ENCODE results near the gene ZBTB43. TPM values are rescaled to one million over a fixed set of nuclear protein-coding genes. Genes with fewer than 3 reads are reported as not detected.

The ZBTB43 gene
- total and polyA plus RNA-seq, 10 donors, result 1.4 to 19.2 (median 14.1) TPM

DNA sequence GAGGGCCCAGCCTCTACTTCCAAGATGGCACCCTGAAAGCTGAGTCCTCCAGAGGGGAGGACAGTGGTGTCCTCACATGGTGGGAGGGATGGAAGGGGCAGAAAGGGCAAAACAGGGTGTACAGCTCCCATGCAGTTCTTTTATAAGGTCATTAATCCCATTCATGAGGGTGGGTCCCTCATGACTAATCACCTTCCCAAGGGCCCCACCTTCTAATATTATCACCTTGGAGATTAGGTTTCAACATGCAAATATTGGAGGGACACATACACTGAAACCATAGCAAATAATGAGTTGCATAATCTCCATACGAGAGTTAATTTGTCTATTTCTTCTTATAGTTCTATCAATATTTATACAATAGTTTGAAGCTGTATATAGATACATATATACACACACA is 5.8 kb upstream of the ZBTB43 start:
- H3K36me3 ChIP-seq, result no peaks in the 10 kb centered on the region
- DNase-seq, result no peak
- no peak overlapping the region for H3K27ac ChIP-seq
- peaks cover 0 to 18% (median 9%) of the 10 kb centered on the region in 8 donors for H3K9me3 ChIP-seq
- TF ChIP-seq CTCF (IDR thresholded peaks at IDR 0.05 in 8 of 11, conservative IDR thresholded peaks at IDR 0.05 in 3 of 11), result no peak
- TF ChIP-seq POLR2A (IDR thresholded peaks at IDR 0.05), result no peak
- TF ChIP-seq POLR2AphosphoS5 (IDR thresholded peaks at IDR 0.05), result no peak
- no peaks in the 10 kb centered on the region for H3K4me1 ChIP-seq
- H3K27me3 ChIP-seq (replicated peaks in 1 of 7), result peaks cover 0 to 10% (median 0%) of the 10 kb centered on the region in 7 donors
- H3K4me3 ChIP-seq, result no peak overlapping the region
- intact Hi-C loops (cut with DNase I; ENCODE audit: low total_unique reads), result no loop called here
- 80 to 91% (median 86%) methylated on average over 1 of the region's 1 CpG for WGBS, 5 donors

DNA sequence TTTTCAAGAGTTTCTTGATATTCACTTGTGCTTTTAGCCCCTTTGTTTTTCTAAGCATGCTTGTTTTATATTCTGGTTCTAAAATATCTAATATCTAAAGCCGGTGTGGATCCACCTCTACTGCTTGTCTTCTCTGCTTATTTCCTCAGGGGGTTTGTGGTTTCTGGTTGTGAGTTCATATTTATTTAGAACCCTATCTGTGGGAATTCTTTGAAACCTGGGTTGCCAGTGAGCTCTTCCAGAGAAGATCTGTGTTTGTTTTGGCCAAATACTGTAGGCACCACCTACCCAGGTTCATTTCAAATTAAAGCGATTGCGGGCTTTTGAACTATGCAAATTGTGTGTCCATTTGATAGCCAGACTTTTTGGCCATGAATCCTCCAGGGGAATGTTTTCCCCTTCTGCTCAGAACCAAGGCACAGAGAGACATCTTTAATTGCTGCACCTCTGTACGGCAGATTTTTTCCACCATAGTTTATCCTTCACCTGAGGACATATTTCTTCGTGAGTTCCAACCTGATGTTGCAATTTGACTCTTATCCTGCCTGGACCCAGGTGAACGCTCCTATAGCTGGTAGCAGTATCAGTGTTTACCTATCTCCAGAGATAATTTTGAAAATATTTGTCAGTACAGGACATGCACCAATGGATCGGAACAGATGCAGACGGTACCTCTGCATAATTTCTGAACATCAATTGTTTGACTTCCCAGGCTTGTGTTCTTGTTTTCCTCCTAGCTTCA is 2.4 kb upstream of the ZBTB43 start:
- Histone ChIP-seq H3K27ac (no peak overlapping the region), H3K27me3 (replicated peaks in 1 of 7) (no peaks in the 10 kb centered on the region), H3K9me3 (no peaks in the 10 kb centered on the region), H3K4me1 (peaks cover 18 to 28% (median 24%) of the 10 kb centered on the region in 6 donors), H3K4me3 (no peak overlapping the region), H3K36me3 (no peaks in the 10 kb centered on the region)
- 82 to 89% (median 86%) methylated on average over 8 of the region's 8 CpGs for WGBS, 5 donors
- no peak for TF ChIP-seq CTCF (IDR thresholded peaks at IDR 0.05 in 8 of 11, conservative IDR thresholded peaks at IDR 0.05 in 3 of 11)
- TF ChIP-seq POLR2AphosphoS5 (IDR thresholded peaks at IDR 0.05), result no peak
- no peak for TF ChIP-seq POLR2A (IDR thresholded peaks at IDR 0.05)
- DNase-seq, result no peak
- intact Hi-C loops (cut with DNase I; ENCODE audit: low total_unique reads), result no loop called here

- Histone ChIP-seq H3K9me3 (no peaks in the 10 kb centered on the region), H3K36me3 (peaks cover 0 to 7% (median 2%) of the 10 kb centered on the region in 6 donors), H3K4me3 (peak overlapping the region; percentile 79 to 98 (median 92)), H3K4me1 (peaks cover 25 to 46% (median 38%) of the 10 kb centered on the region in 6 donors), H3K27me3 (replicated peaks in 1 of 7) (no peaks in the 10 kb centered on the region), H3K27ac (peak overlapping the region; percentile 83 to 96 (median 92))
- no peak for DNase-seq
- intact Hi-C loops (cut with DNase I; ENCODE audit: low total_unique reads), result no loop called here
- TF ChIP-seq POLR2AphosphoS5 (IDR thresholded peaks at IDR 0.05) (no peak), CTCF (IDR thresholded peaks at IDR 0.05 in 8 of 11, conservative IDR thresholded peaks at IDR 0.05 in 3 of 11) (no peak), POLR2A (IDR thresholded peaks at IDR 0.05) (no peak)
- 73 to 83% (median 80%) methylated on average over 16 of the region's 16 CpGs for WGBS, 5 donors
Observed at GRCh38 chr9:126804198-126804695, 593 bp upstream of the ZBTB43 start.

- 8 to 25% (median 15%) methylated on average over 8 of the region's 8 CpGs for WGBS, 5 donors
- Histone ChIP-seq H3K4me1 (peaks cover 25 to 55% (median 42%) of the 10 kb centered on the region in 6 donors), H3K9me3 (no peaks in the 10 kb centered on the region), H3K27ac (peak overlapping the region; percentile 83 to 96 (median 92)), H3K4me3 (peak overlapping the region; percentile 79 to 98 (median 92)), H3K27me3 (replicated peaks in 1 of 7) (no peaks in the 10 kb centered on the region), H3K36me3 (peaks cover 0 to 22% (median 11%) of the 10 kb centered on the region in 6 donors)
- TF ChIP-seq POLR2AphosphoS5 (IDR thresholded peaks at IDR 0.05) (no peak), POLR2A (IDR thresholded peaks at IDR 0.05) (no peak), CTCF (IDR thresholded peaks at IDR 0.05 in 8 of 11, conservative IDR thresholded peaks at IDR 0.05 in 3 of 11) (no peak)
- intact Hi-C loops (cut with DNase I; ENCODE audit: low total_unique reads), result no loop called here
- peak; percentile 80 for DNase-seq
Observed at GRCh38 chr9:126805554-126806262, 868 bp downstream of the ZBTB43 start.

All from spleen (tissue), 11 donors.